GM19193 (cell line): ENCODE results near the gene PDS5B.

Experiments used
- POLR2A ChIP-seq: IDR thresholded peaks from 4 replicates; pipeline ENCODE4 v1.6.1; 2011; ENCODE audit not compliant: insufficient read depth, insufficient read length; ENCODE audit errors: extremely low read depth

The PDS5B gene

GRCh38 chr13:32791545-32792172 is 205.4 kb downstream of the PDS5B start:
- no peak for TF ChIP-seq POLR2A

GRCh38 chr13:32796754-32797153 is 210.5 kb downstream of the PDS5B start:
- no peak for TF ChIP-seq POLR2A

- no peak for TF ChIP-seq POLR2A
Measured at GRCh38 chr13:32802159-32802558, 215.9 kb downstream of the PDS5B start.

GRCh38 chr13:32804673-32805230 is 218.5 kb downstream of the PDS5B start:
- no peak for TF ChIP-seq POLR2A

- TF ChIP-seq POLR2A: no peak
Measured at GRCh38 chr13:32811297-32811800, 225.1 kb downstream of the PDS5B start.

- no peak for TF ChIP-seq POLR2A
Measured at GRCh38 chr13:32821149-32821688, 235.0 kb downstream of the PDS5B start.

- TF ChIP-seq POLR2A: no peak
Measured at GRCh38 chr13:32822771-32823170, 236.5 kb downstream of the PDS5B start.

GRCh38 chr13:32823597-32823996 is 237.3 kb downstream of the PDS5B start:
- TF ChIP-seq POLR2A: no peak

- TF ChIP-seq POLR2A: no peak
Measured at GRCh38 chr13:32824061-32824460, 237.8 kb downstream of the PDS5B start.

- no peak for TF ChIP-seq POLR2A
Measured at GRCh38 chr13:32824675-32825074, 238.4 kb downstream of the PDS5B start.

- TF ChIP-seq POLR2A: no peak
Measured at GRCh38 chr13:32825481-32825880, 239.2 kb downstream of the PDS5B start.
